Vagina (tissue), 2 donors: ENCODE data around the gene SRP68.

Source experiments
- CTCF ChIP-seq, 3 experiments: fragments of 450-650 bp in 2 of 3; fragments of 200-600 bp in 1 of 3; sonication (generic) in 1 of 3; IDR thresholded peaks; one replicate each; pipeline ENCODE4 v1.5.1; 2017 to 2019; ENCODE audit warnings: antibody characterized with exemption in 3 of 3, mild to moderate bottlenecking in 2 of 3, moderate library complexity in 2 of 3
- POLR2A ChIP-seq, 2 donors: fragments of 450-650 bp; IDR thresholded peaks; one replicate each; pipeline ENCODE4 v1.6.1; 2017; ENCODE audit warnings: antibody characterized with exemption in 2 of 2, mild to moderate bottlenecking in 2 of 2, moderate library complexity in 2 of 2
- POLR2AphosphoS5 ChIP-seq, 2 donors: sonication (generic); formaldehyde crosslinking; IDR thresholded peaks; one replicate each; pipeline ENCODE4 v1.9.0; 2017; ENCODE audit warnings: antibody characterized with exemption in 2 of 2, mild to moderate bottlenecking in 2 of 2, low read depth in 1 of 2; ENCODE audit not compliant: insufficient read depth in 1 of 2

GRCh38 chr17:75995385-75995925 is 76.9 kb downstream of the SRP68 start:
- TF ChIP-seq CTCF (IDR thresholded peaks at IDR 0.05) (no peak), POLR2A (IDR thresholded peaks at IDR 0.05) (no peak), POLR2AphosphoS5 (IDR thresholded peaks at IDR 0.05; ENCODE audit: insufficient read depth in 1 of 2, low read depth in 1 of 2) (no peak)
